Esophagus muscularis mucosa (tissue), 4 donors: ENCODE measurements around the gene FBH1. TPM values are rescaled to one million over a fixed set of nuclear protein-coding genes. Genes with fewer than 3 reads are reported as not detected.

ENCODE experiments used
- DNase-seq: peaks from one replicate; pipeline ENCODE4 v3.0.0-alpha.2; 2017; ENCODE audit errors: extremely low spot score
- H3K27ac ChIP-seq, 4 donors: fragments of 200-600 bp; sonication (generic); replicated peaks in 1 of 4; 1 replicate in 3 of 4; 2 replicates in 1 of 4; pipeline ENCODE4 v1.5.1; 2016 to 2019; ENCODE audit warnings: mild to moderate bottlenecking in 1 of 4
- H3K27me3 ChIP-seq, 4 donors: fragments of 200-600 bp; sonication (generic); one replicate each; pipeline versions ENCODE4 v1.5.1 to v1.6.0; 2016 to 2019
- H3K36me3 ChIP-seq, 4 donors: fragments of 200-600 bp; sonication (generic); one replicate each; pipeline ENCODE4 v1.5.1; 2016 to 2019
- H3K4me1 ChIP-seq, 4 donors: fragments of 200-600 bp; sonication (generic); one replicate each; pipeline ENCODE4 v1.5.1; 2016 to 2019
- H3K4me3 ChIP-seq, 4 donors: fragments of 200-600 bp; sonication (generic); 1 replicate in 2 of 4; 2 replicates in 2 of 4; pipeline ENCODE4 v1.5.1; 2016 to 2019; ENCODE audit warnings: mild to moderate bottlenecking in 4 of 4, moderate library complexity in 1 of 4
- H3K9me3 ChIP-seq, 4 donors: fragments of 200-600 bp; sonication (generic); 1 replicate in 3 of 4; 2 replicates in 1 of 4; pipeline ENCODE4 v1.5.1; 2016 to 2019
- EP300 ChIP-seq: sonication (generic); formaldehyde crosslinking; IDR thresholded peaks from one replicate; pipeline ENCODE4 v1.6.1; 2017; ENCODE audit warnings: antibody characterized with exemption
- POLR2A ChIP-seq: fragments of 450-650 bp; IDR thresholded peaks from one replicate; pipeline ENCODE4 v1.6.1; 2017; ENCODE audit warnings: antibody characterized with exemption, moderate library complexity, mild to moderate bottlenecking, low read depth
- POLR2AphosphoS5 ChIP-seq, 2 donors: sonication (generic); formaldehyde crosslinking; IDR thresholded peaks; one replicate each; pipeline ENCODE4 v1.6.1; 2017; ENCODE audit warnings: antibody characterized with exemption in 2 of 2
- WGBS: methylation state at CpG from one replicate; pipeline ENCODE4 v1.1.5; 2018; 5-methylcytosine and 5-hydroxymethylcytosine counted together
- intact Hi-C: fragments of 100-400 bp; cut with DNase I; formaldehyde crosslinking; loops from one replicate; pipeline ENCODE4 v1.15.1; 2023
- total RNA-seq, 4 donors: library from RNA; depleted of rRNA; stranded (reverse); fragments of >200 nt; gene quantifications; one replicate each; pipeline versions ENCODE4 v1.1.0 to v1.2.1, GENCODE V29; 2016
- TF ChIP-seq, protein P1 (sequence below), 3 experiments: fragments of 200-600 bp in 2 of 3; fragments of 450-650 bp in 1 of 3; sonication (generic) in 2 of 3; IDR thresholded peaks; one replicate each; pipeline ENCODE4 v1.5.1; 2017 to 2019; ENCODE audit warnings: antibody characterized with exemption in 3 of 3, mild to moderate bottlenecking in 2 of 3, moderate library complexity in 1 of 3

FBH1 gene
- total RNA-seq, 4 donors from 2014 or later, result 90.3 to 93.0 (median 92.3) TPM

DNA sequence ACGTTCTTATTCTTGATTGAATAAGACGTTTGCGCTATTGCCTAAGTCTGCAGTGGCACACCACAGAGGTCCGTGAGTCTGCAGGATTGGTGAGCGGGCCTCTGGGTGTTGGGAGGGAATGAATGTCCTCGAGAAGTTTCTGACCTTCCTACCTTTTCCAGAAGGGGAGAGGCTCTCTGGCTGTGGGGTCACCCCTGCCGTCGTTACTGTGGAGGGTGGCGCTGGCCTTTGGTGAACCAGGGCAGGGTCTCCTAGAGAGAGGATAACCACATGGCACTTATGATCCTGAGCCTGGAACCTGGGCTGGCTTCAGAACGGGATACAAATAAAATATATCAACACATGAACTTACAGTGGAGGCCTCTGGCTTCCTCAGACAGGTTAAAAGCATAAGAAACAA, 73.5 kb downstream of the FBH1 start:
- 92% methylated on average over 10 of the region's 10 CpGs for WGBS
- Histone ChIP-seq H3K27me3 (no peaks in the 10 kb centered on the region), H3K36me3 (peaks cover 0 to 71% (median 20%) of the 10 kb centered on the region in 4 donors)

DNA sequence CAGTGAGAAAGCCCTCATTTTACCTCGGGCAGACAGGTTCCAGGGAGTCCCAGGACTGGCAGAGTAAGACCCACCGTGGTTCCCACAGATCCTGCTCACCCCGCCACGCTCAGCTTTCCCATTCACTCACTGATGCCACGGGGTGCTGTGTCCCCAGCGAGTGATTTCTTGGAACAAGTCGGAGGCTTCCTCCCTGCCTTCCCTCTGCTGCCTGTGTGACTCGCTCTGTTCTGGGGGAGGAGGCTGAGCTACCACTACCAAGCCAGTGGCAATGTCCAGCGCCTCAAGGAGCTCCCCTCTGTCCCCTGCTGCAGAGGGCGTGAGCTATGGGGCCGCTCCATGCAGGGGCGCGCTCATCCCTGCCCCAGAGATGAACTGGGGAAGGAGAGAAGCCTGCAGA, 74.7 kb downstream of the FBH1 start:
- DNase-seq, result no peak

More for the DNA sequence above, 73.5 kb downstream of the FBH1 start:
- H3K4me3 ChIP-seq, result no peak overlapping the region
- DNase-seq, result no peak
- intact Hi-C loops, result no loop called here
- peaks cover 0 to 3% (median 0%) of the 10 kb centered on the region in 4 donors for H3K4me1 ChIP-seq
- TF ChIP-seq POLR2A (no peak), POLR2AphosphoS5 (IDR thresholded peaks at IDR 0.05) (no peak), EP300 (no peak)
- TF ChIP-seq, protein P1, sequence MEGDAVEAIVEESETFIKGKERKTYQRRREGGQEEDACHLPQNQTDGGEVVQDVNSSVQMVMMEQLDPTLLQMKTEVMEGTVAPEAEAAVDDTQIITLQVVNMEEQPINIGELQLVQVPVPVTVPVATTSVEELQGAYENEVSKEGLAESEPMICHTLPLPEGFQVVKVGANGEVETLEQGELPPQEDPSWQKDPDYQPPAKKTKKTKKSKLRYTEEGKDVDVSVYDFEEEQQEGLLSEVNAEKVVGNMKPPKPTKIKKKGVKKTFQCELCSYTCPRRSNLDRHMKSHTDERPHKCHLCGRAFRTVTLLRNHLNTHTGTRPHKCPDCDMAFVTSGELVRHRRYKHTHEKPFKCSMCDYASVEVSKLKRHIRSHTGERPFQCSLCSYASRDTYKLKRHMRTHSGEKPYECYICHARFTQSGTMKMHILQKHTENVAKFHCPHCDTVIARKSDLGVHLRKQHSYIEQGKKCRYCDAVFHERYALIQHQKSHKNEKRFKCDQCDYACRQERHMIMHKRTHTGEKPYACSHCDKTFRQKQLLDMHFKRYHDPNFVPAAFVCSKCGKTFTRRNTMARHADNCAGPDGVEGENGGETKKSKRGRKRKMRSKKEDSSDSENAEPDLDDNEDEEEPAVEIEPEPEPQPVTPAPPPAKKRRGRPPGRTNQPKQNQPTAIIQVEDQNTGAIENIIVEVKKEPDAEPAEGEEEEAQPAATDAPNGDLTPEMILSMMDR (IDR thresholded peaks at IDR 0.05), result no peak
- no peaks in the 10 kb centered on the region for H3K9me3 ChIP-seq
- H3K27ac ChIP-seq, result no peak overlapping the region

DNA sequence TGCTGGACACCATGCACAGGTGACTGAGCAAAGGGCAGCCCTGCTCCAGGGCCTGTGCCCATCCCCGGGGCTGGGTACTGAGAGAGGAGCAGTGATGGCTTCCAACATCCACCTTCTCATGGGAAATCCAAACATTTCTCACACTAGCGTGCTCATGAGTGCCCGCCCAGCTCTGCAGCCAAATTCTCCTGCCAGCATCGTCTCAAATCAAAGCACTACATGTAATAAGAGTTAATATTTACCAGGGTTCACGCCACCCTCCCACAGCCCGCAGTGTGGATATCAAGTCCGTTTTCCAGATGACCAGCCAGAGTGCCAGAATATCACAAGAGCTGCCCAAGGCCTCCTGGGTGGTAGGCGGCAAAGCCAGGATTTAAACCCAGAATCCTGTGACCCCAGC, 75.2 kb downstream of the FBH1 start:
- H3K4me1 ChIP-seq, result peaks cover 0 to 2% (median 0%) of the 10 kb centered on the region in 4 donors
- no peak for DNase-seq
- TF ChIP-seq, protein P1 (IDR thresholded peaks at IDR 0.05), result no peak
- no peak for TF ChIP-seq POLR2A
- TF ChIP-seq EP300, result no peak
- TF ChIP-seq POLR2AphosphoS5 (IDR thresholded peaks at IDR 0.05), result no peak
- no peaks in the 10 kb centered on the region for H3K9me3 ChIP-seq
- intact Hi-C loops, result no loop called here
- 92% methylated on average over 8 of the region's 8 CpGs for WGBS
- no peaks in the 10 kb centered on the region for H3K27me3 ChIP-seq
- no peak overlapping the region for H3K4me3 ChIP-seq
- H3K36me3 ChIP-seq, result peaks cover 0 to 58% (median 16%) of the 10 kb centered on the region in 4 donors
- H3K27ac ChIP-seq, result no peak overlapping the region

More for the DNA sequence above, 74.7 kb downstream of the FBH1 start:
- no peaks in the 10 kb centered on the region for H3K27me3 ChIP-seq
- WGBS, result 97% methylated on average over 7 of the region's 13 CpGs
- H3K27ac ChIP-seq, result no peak overlapping the region
- TF ChIP-seq EP300 (no peak), POLR2AphosphoS5 (IDR thresholded peaks at IDR 0.05) (no peak), POLR2A (no peak)
- TF ChIP-seq, protein P1 (IDR thresholded peaks at IDR 0.05), result no peak
- H3K4me1 ChIP-seq, result no peaks in the 10 kb centered on the region
- H3K4me3 ChIP-seq, result no peak overlapping the region
- H3K36me3 ChIP-seq, result peaks cover 0 to 63% (median 19%) of the 10 kb centered on the region in 4 donors
- H3K9me3 ChIP-seq, result no peaks in the 10 kb centered on the region
- intact Hi-C loops, result no loop called here

DNA sequence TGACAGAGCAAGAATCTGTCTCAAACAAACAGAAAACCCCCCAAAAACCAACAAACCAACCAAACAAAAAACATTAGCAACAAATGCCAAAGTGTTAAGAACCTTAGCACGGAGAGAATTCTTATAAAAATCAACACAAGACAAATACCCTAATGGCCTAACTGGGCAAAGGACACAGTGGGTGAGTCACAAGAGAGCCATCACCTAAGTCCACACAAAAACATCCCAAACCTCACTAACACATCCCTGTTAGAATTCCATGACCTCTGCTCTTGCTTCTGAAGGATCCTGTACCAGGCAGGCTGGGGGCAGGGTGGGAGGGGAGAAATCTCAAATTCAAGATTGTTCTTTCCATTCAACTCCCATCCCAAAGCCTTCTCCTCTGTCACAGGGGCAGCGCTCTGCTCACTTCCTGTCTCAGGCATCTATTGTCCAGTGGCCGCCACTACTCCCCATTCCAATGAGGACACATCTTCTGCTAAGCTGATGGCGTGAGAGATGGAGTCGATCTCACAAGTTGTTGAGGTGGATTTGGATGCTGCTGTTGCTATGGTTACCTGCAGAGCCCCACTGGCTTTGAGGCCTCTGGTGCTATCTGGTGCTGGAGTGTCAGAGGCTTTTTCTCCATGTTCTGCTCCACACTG, 78.1 kb downstream of the FBH1 start:
- DNase-seq, result peak; percentile 81
- no peaks in the 10 kb centered on the region for H3K27me3 ChIP-seq
- H3K36me3 ChIP-seq, result peaks cover 0 to 36% (median 6%) of the 10 kb centered on the region in 4 donors
- peaks cover 0 to 17% (median 12%) of the 10 kb centered on the region in 4 donors for H3K4me1 ChIP-seq
- H3K27ac ChIP-seq, result no peak overlapping the region
- no peaks in the 10 kb centered on the region for H3K9me3 ChIP-seq
- H3K4me3 ChIP-seq, result no peak overlapping the region
- 89% methylated on average over 5 of the region's 5 CpGs for WGBS
- intact Hi-C loops, result no loop called here
- TF ChIP-seq EP300 (no peak), POLR2AphosphoS5 (IDR thresholded peaks at IDR 0.05) (no peak), POLR2A (no peak)
- TF ChIP-seq, protein P1 (IDR thresholded peaks at IDR 0.05), result no peak
